C4-2B (cell line): ENCODE data around the gene RAX.
"Not testable (repeated sequence)": the region's sequence is repeated elsewhere in the genome, so short reads cannot be mapped to it uniquely, and the experiment has no call there.

Experiments used
- ZFX ChIP-seq: fragments of 450-650 bp; IDR thresholded peaks from 2 replicates; pipeline ENCODE4 v1.6.1; 2017
- TF ChIP-seq, protein P1 (sequence below): fragments of 450-650 bp; conservative IDR thresholded peaks from 2 replicates; pipeline ENCODE4 v1.5.1; 2017; ENCODE audit warnings: mild to moderate bottlenecking

DNA sequence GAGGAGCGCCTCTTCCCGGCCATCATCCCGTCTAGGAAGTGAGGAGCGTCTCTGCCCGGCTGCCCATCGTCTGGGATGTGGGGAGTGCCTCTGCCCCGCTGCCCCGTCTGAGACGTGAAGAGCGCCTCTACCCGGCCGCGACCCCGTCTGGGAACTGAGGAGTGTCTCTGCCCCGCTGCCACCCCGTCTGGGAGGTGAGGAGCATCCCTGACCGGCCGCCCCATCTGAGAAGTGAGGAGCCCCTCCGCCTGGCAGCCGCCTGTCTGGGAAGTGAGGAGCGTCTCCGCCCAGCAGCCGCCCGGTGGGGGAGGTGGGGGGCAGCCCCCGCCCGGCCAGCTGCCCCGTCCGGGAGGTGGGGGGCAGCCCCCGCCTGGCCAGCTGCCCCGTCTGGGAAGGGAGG is 17.8 kb downstream of the RAX start:
- TF ChIP-seq, protein P1, sequence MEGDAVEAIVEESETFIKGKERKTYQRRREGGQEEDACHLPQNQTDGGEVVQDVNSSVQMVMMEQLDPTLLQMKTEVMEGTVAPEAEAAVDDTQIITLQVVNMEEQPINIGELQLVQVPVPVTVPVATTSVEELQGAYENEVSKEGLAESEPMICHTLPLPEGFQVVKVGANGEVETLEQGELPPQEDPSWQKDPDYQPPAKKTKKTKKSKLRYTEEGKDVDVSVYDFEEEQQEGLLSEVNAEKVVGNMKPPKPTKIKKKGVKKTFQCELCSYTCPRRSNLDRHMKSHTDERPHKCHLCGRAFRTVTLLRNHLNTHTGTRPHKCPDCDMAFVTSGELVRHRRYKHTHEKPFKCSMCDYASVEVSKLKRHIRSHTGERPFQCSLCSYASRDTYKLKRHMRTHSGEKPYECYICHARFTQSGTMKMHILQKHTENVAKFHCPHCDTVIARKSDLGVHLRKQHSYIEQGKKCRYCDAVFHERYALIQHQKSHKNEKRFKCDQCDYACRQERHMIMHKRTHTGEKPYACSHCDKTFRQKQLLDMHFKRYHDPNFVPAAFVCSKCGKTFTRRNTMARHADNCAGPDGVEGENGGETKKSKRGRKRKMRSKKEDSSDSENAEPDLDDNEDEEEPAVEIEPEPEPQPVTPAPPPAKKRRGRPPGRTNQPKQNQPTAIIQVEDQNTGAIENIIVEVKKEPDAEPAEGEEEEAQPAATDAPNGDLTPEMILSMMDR = not testable (repeated sequence)
- not testable (repeated sequence) for TF ChIP-seq ZFX
